Stimulated activated CD4-positive, alpha-beta T cell treated with anti-CD3 and anti-CD28 coated beads, Interleukin-1b, Interleukin-23, amount 100 ng/mL, for 48 hours (primary cell): Measurements from ENCODE around the gene MAPKAPK2.

Experiments
- DNase-seq: peaks from one replicate; pipeline ENCODE4 v3.0.0-alpha.2; 2020

MAPKAPK2 gene

DNA sequence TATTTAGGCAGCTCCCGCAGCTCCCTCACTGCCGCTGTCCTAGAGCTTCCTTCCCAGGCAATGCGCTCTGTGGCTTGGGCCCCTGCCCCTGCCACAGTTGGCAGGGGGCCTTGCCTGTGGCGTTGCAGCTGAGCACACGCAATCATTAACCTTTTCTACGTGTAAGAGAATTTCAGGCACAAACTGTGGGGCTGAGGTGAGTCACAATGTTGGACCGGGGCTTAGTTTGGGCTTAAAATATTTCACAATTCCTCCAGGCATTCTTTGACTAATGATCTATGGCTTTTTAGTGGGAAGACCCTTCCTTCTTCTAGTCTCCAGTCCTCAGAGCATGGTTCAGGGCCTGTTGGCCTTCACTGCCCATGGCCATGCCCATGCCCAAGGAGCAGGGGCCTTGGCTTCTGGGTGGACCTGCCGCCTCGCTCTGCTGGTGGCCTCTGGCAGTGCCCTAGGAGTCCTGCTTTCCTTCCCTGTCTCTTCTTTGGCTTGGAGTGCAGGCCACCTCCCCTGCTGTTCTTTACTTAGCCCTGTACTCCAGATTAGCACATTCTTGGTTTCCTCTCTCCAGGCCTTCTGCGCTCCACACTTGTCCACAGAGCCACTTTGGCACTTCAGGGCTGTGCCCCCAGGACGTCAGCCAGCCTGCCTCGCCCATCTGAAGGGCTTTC is 39.2 kb downstream of the MAPKAPK2 start:
- no peak for DNase-seq

DNA sequence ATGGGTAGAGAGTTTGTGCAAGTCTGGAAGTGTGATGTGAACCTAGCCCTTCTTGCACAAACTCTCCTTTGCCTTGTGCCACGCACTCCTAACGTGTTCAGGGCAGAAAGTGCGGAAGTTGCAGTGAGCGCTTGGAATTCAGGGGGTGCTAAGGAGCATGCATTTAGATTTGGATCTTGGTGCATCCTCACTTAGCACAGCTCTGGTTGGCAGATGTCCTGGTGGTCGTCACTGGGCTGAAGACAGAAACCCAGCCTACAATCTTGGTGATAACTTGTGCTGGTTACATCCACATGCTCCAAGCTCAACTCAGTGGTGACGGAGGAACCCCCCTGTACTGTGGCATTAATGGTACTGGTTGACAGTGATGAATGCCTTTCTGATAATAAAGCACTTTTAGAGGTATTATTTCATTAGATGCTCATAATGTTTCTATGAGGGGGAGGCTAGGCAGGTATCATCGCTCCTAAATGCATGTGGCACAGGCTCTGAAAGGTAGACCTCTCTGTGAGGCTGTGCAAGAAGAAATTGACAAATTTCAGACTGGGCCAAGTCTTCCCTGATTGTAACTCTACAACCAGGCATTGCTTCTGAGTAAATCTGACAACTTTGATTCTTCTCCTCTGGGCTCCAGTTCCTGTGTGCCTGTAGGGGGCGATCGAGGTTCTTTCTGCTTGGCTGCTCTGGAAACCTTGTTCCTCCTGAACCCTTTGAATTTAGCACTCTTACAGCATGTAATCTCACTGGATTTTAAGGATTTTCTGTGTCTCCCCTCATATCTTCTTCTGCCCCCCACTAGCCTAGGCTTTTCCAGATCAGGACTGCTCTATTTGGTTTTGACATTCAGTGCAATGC is 40.6 kb downstream of the MAPKAPK2 start:
- peak; percentile 54 for DNase-seq

DNA sequence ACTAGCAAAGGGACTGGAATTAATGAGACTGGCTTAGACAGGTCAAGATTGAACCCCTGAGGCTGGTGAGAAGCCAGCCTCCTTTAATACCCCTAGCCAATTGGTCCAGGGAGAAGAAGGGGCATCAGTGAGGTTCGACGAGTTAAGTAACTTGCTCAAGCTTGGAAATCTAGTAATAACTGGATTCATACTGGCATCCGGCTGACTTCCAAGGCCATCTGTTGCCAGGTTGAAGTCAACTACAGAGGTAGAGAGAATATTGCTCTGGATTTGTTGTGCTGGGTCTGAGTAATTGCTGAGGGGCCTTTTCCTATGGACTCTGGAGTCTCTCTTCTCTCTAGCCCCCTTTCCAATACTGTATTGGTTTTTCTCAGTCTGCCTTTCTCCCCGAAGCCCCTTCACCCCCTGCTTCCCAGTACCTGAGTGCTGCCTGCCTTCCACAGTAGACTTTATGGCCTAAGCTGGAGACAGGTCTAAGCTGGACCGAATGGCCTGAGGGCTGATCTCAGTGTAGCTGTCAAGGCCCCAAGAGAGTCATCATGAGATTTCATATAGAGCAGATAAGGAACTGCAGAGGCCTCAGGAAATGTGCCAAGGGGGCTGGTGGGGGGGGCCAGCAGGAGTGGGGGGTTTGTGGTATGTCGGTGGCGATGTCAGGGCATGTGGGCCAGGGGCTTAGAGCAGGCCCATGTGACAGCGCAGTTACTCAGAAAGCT is 43.4 kb downstream of the MAPKAPK2 start:
- DNase-seq, result no peak

DNA sequence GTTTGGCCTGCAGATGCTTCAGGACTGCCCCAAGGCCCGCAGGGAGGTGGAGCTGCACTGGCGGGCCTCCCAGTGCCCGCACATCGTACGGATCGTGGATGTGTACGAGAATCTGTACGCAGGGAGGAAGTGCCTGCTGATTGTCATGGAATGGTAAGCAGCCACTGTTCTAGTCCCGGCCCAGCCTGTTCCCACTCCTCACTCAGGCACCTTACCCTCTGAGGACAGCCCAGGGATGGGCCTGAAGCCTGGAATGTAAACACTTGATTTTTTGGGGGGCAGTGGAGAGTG is 43.9 kb downstream of the MAPKAPK2 start:
- DNase-seq, result no peak

DNA sequence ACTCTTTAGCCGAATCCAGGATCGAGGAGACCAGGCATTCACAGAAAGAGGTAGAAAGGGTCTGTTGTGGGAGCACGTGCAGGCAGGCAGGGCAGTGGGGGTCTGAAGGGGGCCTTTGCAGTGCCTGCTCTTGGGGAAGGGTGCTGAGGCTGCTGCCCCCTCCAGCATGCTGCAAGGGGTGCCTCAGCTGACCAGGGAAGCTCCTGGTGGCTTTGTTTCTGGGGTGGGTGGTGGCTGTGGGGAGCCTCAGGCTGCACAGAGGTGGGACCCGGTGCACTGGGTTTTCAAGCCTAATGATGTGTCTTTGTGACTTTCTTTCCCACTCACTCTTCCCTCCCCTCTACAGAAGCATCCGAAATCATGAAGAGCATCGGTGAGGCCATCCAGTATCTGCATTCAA is 44.3 kb downstream of the MAPKAPK2 start:
- no peak for DNase-seq

DNA sequence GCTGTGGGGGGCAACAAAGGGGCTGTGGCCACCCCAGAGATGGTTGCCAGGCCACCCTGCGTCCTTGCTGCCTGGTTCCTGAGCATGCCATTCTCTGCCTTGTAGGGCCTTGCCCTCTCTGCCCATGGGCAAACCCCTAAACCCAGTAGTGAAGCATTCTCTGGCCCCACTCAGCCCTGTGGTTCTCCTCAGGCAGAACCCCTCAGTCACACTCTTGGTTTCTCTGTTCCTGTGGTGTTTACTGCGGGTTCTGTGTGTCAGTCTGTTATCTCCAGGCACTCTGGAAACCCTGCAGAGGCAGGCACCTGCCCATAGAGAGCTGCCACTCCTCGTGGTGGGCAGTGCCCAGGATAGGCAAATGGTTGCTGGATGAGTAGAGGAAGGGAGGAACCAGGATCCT is 44.8 kb downstream of the MAPKAPK2 start:
- no peak for DNase-seq

DNA sequence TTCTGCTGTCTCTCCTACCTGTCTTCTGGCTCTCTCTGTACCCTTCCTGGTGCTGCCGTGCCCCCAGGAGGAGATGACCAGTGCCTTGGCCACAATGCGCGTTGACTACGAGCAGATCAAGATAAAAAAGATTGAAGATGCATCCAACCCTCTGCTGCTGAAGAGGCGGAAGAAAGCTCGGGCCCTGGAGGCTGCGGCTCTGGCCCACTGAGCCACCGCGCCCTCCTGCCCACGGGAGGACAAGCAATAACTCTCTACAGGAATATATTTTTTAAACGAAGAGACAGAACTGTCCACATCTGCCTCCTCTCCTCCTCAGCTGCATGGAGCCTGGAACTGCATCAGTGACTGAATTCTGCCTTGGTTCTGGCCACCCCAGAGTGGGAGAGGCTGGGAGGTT is 47.8 kb downstream of the MAPKAPK2 start:
- no peak for DNase-seq

DNA sequence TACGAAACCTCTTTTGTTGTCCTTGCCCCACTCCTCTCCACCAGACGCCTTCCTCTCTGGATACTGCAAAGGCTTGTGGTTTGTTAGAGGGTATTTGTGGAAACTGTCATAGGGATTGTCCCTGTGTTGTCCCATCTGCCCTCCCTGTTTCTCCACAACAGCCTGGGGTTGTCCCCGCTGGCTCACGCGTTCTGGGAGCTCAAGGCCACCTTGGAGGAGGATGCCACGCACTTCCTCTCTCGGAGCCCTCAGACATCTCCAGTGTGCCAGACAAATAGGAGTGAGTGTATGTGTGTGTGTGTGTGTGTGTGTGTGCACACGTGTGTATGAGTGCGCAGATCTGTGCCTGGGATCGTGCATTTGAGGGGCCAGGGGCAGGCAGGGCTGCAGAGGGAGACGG is 48.3 kb downstream of the MAPKAPK2 start:
- no peak for DNase-seq

DNA sequence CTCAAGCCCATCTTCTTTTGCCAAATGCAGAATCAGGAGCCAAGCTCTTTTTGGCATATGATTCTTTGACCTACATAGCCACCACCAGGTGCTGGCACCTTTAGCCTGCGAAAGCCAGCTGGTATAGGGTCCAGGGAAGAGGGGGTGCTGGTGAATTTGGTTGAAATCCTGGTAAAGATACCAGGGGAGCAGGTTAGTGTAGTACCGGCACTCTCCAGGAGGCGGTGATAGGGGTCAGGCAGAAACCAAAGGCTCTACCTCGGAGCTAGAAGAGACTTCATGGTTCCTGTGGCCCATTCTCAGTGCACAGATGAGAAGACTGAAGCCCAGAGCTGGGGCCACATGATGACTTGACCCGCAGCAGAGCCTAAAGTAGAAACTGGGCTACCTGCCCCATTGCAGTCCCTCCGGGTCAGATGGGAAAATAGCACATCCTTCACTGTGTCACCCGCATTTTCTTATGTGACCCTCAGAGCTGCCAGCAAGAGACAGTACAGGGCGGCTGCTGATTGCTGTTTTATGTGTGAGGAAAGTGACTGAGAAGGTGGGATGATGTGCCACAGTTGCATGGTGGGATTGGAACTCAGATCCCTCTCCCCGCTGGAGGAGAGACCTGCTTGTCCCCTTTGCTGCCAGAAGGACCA is 49.9 kb downstream of the MAPKAPK2 start:
- DNase-seq, result peak; percentile 67

DNA sequence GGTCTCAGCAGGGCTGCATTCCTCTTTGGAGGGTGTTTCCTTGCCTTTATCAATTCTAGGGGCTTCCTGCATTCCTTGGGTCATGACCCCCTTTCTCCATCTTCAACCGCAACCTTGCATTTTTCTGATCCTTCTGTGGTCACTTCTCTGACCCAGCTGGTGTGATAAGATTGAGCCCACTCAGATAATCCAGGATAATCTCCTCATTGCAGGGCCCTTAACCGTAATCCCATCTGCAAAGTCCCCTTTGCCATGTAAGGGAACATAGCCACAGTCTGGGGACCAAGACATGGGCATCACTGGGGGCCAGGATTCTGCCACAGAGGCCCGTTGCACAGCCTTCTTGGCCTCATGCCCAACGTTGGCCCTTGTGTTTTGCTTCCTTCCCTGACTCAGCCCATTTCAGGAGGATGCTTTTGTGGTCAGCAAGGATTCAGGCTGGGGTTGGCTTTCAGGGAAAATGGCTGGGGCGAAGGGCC is 50.9 kb downstream of the MAPKAPK2 start:
- DNase-seq, result no peak

DNA sequence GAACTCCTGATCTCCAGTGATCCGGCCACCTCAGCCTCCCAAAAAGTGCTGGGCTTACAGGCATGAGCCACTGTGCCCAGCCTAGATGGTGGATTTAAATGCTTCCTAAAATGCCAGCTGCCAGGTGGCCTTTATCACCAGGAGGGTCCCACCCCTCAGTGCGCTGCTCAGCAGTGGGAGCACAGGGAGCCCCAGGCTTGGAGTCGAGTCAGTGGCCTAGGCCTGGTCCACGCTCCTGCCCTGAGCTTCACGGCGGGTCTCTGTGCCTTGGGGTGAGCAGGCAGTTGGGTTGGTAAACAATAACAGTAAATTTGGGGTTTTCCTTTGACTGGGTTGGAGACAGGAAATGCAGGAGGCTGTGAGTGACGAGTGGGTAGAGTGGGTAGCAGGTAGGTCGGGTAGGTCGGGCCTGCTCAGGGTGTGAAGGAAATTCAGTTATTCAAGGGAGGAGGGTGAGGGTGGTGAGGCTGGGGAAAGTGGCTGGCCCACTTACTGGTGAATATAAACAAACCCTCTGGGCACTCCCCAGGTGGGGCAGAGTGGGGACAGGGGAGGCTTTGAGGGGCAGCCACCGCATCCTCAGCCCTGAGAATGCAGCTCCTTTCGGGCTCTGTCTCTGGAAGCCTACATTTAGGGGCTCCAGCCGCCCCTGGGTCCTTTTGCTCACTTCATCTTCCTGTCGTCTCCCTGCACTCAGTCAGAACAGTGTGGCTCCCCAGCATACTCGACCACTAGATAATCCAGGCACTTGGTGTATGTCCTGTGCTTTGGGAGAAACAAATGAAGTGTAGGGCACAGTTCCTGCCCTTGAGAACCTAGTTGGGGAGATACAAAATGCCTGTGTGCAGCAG is 52.4 kb downstream of the MAPKAPK2 start:
- peak; percentile 26 for DNase-seq

DNA sequence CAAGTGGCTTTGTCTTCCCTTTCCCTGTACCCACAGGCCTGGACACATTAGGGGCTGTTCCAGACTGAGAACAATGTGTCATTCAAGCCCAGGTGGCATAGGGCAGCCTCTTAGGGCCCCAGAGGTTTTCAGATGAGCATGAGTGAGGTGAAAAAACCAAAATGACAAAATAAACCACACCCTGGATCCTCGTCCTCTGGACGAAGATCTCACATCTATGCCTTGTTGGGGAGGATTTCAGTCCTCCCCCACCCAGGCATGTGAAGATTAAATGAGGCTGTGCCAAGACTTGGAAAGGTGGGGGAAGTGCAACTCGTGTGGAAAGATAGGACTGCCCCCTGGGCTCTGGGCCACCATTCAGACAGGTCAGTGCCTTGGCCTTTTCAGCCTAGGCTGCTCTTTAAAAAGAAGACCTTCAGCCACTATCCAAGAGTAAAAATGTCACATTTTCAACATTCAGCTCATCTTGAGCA is 53.1 kb downstream of the MAPKAPK2 start:
- peak; percentile 35 for DNase-seq

DNA sequence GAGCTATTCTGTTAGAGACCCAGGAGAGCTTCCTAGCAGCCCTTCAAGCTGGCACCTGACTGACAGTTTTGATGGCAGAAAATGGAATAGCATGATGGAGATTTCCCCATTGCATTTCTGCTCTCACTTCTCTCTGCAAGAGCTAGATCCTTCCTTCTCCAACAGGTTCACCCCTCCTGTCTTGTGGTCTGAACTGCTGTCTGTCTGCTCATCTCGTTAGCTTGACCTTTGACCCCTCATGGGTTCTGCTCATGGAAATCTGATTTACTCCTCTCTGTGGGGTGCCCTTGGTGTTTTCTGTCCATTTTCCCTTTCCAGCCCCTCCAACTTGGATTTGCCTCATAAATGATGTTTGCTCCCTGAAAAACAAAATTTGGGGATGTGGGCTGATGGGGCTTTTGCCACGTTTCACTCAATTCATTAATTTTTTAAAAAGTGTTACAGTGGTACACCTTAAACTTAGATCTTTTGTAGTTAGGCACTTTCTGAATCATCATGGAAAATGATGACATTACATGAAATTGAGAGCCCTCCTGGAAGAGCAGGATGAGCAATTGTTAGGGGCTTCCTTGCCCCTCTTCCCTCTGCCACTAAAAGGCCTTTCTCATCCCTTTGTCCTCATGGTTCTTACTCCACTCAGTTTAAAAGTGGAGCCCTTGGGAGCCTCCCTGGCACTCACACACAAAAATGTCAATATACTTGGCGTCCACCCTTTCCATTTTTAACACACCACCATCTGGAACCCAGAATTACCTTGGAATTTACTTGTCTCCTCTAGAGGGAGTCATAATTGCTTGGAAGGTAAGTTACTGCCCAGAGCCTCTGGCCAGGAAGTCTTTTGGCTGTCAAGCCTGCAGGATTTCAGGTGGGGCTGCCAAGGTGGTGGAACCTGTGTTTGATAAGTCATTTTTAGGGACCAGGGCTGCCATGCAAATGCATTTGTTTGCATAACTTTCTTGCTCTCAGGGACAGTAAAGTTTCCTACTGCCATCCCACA is 54.0 kb downstream of the MAPKAPK2 start:
- DNase-seq, result no peak

DNA sequence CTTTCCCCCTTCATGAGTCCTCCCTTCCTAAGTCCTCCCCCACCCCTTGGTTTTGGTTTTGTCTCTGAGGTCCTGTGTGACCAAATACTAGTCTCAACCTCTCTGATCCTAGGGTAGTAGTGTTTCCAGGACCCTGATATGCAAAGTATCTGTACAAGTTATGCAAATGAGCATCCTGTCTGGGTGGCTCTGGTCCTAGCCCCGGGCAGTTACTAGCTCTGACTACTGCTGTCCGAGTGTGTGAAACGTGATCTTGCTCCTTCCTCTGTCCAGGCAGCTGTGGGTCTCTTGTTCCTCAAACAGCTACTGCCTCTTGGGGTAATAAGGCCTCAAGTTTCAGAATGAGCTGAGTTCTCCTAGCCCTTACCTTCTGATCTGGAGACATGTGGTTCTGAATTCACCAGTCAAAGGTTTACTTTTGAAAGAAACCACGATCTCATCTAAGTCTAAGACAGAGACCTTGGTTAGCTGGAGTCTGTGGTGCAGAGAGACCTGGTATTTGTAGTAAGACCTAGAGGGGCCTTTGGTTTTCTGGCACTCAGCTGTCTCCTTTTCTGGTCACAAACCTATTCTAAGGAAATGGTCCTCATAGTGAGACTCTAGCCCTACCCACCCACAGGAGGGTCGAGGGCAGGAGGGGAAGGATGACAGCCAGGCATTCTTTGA is 54.8 kb downstream of the MAPKAPK2 start:
- DNase-seq, result peak; percentile 49

DNA sequence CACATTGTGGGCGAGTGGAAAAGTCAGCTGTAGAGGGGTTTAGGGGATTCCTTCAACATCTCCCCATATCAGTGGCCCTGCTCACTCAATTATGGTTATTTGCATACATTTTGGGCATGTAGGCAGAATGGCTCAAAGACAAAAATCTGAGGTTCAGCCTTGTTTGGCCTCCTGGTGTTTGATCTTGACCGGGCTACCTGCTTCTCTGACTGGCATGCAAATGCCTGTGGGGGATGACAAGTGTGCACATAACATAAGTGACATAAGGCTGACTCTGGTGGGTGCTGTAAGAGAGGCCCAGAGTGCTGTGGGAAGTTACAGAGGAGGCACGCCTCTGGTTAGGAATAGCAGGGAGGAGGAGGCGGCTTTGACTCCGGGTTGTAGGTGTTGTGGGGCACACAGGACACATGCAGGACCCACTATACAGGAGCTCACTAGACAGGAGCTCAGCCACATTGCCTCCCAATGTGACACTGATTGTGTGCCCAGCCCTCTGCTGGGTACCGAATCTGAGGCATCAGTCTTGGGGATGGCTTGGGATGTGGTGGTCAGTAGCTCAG is 56.5 kb downstream of the MAPKAPK2 start:
- DNase-seq, result no peak

DNA sequence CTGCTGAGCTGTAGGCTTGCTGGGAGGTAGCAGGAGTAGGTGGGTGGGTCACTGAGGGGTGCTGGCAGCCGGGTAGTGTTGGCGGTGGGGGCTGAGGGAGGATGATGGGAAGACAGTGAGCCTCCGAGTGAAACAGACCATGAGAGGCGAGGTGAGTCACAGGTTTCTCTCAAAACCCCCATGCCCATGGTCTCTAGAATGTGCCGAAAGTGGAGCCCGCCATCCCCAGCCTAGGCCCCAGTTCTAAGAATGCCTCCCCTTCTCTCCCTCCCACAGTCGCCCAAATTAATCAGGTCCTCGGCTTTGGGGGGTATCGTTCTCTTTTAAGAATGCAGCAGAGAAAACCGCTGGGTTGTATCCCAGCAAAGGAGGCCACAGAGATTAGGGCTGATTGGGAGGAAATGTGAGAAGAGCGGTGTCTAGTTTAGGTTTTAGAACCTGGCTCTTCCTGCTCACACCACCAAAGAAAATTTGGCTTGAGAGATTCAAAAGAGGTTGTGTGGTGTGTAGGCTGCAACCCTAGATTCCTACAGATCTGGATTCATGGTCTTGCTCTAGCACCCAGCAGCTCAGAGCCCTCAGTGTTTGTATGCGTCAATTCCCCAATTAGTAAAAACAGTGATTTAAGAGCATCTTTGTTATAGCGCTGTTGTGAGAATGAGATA is 58.1 kb downstream of the MAPKAPK2 start:
- DNase-seq, result no peak

DNA sequence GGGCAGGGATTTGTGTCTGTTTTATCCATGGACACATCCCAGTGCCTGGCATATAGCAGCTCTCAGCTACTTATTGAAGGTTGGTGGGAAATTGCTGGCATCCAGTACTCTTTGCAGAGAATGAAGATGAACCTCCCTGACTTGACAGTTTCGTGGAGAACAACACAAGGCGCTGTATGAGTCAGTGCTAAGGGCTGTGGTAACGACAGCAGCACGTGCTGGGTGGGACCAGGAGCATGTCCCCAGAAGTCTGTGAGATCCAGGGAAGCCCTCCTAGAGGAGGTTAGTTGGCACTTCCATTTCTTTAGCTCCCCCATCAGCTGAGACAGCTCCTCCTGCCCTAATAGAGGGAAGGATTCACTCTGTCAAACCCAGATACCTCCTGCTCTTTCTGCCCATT is 60.0 kb downstream of the MAPKAPK2 start:
- no peak for DNase-seq

DNA sequence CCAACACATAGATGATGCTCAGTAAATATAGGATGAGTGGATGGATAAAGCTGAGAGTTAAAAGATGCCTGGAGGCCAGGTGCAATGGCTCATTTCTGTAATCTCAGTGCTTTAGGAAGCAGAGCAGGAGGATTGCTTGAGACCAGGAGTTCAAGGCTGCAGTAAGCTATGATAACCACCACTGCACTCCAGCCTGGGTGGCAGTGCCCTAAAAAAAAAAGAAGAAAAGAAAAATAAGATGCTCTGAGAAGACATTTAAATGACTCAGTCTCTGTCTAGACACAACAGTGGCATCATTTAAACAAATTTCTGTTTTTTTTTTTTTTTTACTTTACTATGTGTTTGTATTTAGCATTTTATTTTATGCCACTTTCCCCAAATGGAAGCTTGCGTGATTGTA is 60.6 kb downstream of the MAPKAPK2 start:
- DNase-seq, result no peak

DNA sequence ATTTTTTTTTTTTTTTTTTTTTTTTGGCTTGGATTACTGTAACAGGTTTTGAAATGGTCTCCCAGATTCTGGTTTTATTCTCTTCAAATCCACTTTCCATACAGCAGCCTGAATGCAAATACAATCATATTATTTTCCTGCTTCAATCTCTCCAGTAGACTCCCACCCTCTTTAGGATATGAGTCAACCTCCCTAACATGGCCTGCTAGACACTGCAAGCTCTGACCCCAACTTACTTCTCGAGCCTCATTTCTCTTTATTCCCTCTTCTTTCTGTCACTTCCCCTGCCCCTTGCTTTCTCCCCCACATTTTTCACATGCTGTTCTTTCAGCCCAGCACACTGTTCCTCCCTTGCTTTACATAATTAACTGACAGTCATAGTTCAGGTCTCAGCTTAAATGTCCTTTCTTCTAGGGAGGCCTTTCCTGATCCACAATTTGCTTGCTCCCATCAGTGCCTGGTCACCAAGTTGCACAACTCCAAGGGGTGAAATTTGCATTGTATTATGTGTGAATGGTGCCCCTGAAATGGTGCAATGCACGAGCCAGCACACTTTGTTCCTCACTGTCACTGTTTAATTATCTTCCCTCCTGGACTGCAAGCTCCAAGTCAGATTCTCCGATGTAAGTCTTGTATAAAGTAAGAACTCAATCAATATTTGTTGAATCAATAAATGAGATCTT is 63.8 kb downstream of the MAPKAPK2 start:
- no peak for DNase-seq
